ENCODE measurements around the gene GPHA2.

Gene GPHA2

DNA sequence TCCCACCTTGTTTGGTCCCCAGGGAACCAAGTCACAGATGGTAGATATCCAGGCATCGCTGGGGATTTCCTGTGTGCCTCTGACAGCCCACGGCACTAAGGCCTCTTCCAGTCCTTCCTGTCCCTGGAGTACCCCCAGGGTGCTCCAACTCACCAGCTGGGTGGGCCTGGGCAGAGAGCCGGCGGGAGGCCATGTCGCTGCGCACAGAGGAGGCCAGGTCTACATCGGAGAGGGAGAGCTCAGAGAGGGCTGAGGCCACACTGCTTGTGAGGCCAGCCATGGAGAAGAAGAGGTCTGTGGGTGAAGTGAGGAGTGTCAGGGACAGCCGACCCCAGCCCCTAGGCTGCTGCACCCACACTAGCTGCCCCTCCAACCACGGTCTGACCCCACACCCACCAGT, 24.0 kb downstream of the GPHA2 start:
- no peak for DNase-seq (ENCODE audit: extremely low read depth, low read depth)

GRCh38 chr11:64911142-64911541, 24.6 kb downstream of the GPHA2 start:
- no peak overlapping the region for H3K4me3 ChIP-seq (replicated peaks; ENCODE audit: low read depth, low read length)
- no peak for DNase-seq (ENCODE audit: extremely low read depth, low read depth)
- TF ChIP-seq, protein P1, sequence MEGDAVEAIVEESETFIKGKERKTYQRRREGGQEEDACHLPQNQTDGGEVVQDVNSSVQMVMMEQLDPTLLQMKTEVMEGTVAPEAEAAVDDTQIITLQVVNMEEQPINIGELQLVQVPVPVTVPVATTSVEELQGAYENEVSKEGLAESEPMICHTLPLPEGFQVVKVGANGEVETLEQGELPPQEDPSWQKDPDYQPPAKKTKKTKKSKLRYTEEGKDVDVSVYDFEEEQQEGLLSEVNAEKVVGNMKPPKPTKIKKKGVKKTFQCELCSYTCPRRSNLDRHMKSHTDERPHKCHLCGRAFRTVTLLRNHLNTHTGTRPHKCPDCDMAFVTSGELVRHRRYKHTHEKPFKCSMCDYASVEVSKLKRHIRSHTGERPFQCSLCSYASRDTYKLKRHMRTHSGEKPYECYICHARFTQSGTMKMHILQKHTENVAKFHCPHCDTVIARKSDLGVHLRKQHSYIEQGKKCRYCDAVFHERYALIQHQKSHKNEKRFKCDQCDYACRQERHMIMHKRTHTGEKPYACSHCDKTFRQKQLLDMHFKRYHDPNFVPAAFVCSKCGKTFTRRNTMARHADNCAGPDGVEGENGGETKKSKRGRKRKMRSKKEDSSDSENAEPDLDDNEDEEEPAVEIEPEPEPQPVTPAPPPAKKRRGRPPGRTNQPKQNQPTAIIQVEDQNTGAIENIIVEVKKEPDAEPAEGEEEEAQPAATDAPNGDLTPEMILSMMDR (IDR thresholded peaks at IDR 0.05; ENCODE audit: low read depth, low read length, missing control alignments) = no peak

More for the DNA sequence above, 24.0 kb downstream of the GPHA2 start:
- TF ChIP-seq, protein P1 (IDR thresholded peaks at IDR 0.05; ENCODE audit: low read depth, low read length, missing control alignments) = no peak
- no peak overlapping the region for H3K4me3 ChIP-seq (replicated peaks; ENCODE audit: low read depth, low read length)

DNA sequence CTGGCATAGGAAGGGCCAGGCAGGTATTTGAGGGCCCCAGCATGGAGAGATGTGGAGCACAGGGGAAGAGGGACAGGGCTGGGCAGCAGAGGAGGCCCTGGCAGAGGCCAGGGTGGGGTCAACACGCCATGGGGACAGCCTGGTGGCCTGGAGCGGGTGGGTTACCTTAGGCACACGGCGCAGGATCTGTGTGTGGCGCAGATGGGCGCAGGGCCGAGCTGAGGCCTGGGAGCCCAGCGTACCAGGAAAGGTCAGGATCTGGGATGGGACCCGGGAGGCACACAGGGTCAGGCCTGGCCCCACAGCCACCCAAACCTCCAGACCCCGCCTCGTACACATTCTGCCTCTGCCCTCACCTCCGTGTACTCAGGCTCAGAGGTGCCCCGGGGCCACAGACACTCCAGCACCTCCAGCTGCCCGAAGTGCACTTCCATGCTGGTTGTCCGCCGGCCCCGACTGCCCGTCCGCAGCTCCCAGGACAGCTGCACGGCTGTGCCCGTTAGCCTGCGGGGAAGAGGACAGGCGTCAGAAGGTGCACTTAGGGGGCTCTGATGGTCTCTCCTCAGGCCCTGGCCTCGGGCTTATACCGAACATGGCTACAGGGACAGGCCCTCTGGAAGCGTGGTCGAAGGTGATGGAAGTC, 25.1 kb downstream of the GPHA2 start:
- no peak for DNase-seq (ENCODE audit: extremely low read depth, low read depth)
- TF ChIP-seq, protein P1 (IDR thresholded peaks at IDR 0.05; ENCODE audit: low read depth, low read length, missing control alignments) = no peak
- no peak overlapping the region for H3K4me3 ChIP-seq (replicated peaks; ENCODE audit: low read depth, low read length)

GRCh38 chr11:64909653-64910343, 25.9 kb downstream of the GPHA2 start:
- no peak for DNase-seq (ENCODE audit: extremely low read depth, low read depth)
- H3K4me3 ChIP-seq (replicated peaks; ENCODE audit: low read depth, low read length) = no peak overlapping the region
- TF ChIP-seq, protein P1 (IDR thresholded peaks at IDR 0.05; ENCODE audit: low read depth, low read length, missing control alignments) = no peak

- TF ChIP-seq, protein P1 (IDR thresholded peaks at IDR 0.05; ENCODE audit: low read depth, low read length, missing control alignments) = no peak
- H3K4me3 ChIP-seq (replicated peaks; ENCODE audit: low read depth, low read length) = no peak overlapping the region
- DNase-seq (ENCODE audit: extremely low read depth, low read depth) = no peak
Measured at GRCh38 chr11:64908766-64909165, 26.9 kb downstream of the GPHA2 start.

GRCh38 chr11:64906314-64906635, 29.4 kb downstream of the GPHA2 start:
- H3K4me3 ChIP-seq (replicated peaks; ENCODE audit: low read depth, low read length) = no peak overlapping the region
- no peak for DNase-seq (ENCODE audit: extremely low read depth, low read depth)
- TF ChIP-seq, protein P1 (IDR thresholded peaks at IDR 0.05; ENCODE audit: low read depth, low read length, missing control alignments) = no peak

Data from HFF-Myc (cell line).